NCI-H1694 treated with DMSO at 0.1 percent for 48 hours (cell line): ENCODE results near the gene FAM174B.
"Not testable (repeated sequence)": the region's sequence is repeated elsewhere in the genome, so short reads cannot be mapped to it uniquely, and the experiment has no call there.

ENCODE experiments used
- DNase-seq: peaks from one replicate; lab custom pipeline; 2025; lab: John Stamatoyannopoulos, UW

The FAM174B gene

DNA sequence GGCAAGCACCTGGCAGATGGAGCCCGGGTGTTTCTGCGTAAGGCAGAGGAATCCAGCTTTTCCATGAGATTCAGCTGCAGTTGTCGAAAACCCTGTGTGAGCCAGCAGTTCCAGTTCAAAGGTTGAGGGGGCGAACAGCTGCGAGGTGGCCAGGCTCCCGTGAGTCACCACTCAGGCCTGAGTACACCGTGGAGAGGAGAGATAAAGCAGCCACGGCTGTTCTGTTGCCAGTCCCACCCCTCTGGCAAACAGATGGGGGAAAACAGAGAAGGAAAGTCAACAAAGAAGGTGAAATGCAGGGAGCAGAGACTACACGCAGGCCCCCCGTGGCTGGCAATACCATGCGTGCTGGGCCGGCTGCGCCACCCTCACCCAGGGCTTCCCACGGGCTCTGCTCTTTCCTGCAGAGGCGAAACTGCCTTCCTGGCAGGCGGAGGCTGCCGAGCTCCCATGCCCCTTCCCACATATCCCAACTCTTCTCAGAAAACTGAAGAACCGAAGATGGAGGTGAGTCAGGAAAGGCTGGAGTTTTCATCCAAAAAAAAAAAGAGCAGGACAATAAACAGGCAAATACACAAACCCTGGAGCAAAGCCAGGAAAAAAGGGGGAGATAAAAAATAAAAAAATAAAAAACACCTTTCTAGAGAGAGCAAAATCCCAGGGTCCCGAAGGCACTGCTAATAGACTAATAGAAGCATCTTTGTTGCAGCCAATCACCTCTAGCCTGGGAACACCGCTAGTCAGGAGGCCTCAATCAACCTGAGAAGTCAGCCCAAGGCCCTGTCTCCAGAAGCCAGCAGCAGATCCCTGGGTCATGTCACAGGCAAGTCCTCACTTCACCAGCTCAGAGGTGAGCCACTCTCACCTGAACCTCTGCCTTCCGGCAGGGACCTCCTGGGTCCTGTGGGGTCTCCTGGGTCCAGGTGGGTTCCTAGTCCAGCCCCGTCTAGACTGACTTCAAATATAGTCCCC lies 37.7 kb downstream of the FAM174B start:
- no peak for DNase-seq

DNA sequence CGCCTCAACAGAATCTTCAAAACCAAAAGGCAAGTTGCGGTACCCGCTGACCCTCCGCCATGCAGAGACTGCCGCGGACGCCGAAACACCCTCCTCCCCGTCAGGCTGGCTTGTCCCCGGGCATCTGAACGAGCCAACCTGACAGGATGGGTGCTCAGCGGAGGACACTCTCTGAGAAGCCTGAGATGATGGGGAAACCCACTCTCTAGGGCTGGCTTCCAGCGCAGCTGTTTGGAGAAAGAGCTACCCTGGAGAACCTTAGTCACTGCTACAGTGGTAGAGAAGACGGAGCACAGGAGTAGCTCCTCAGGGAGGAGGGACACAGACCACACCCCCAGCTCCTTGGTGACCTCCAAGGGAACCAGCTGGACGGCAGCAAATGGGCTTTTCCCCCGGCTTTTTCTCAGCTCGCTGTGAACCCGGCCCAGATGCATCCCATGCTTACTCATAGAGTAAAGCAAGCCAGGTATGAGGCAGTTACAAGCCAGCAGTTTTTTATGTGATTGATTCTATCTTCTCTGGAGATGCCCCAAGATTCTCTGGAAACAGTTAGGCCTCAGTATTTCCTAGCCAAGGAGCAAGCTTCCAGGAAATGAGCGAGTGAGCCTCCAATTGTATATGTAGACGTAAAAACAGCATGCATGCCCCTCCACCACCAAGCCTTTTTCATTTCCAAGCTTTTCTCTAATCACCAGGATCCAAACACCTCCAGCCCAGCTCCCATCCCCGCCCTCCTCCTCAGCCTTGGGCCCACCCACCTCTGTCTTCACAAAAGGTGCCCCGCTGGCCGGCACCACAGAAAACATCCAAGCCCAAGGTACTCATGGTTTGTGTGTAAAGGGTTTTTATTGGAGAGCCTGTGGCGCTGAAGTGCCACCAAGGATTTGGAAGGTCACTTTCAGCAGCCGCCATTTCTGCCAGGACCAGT lies 38.7 kb downstream of the FAM174B start:
- no peak for DNase-seq

DNA sequence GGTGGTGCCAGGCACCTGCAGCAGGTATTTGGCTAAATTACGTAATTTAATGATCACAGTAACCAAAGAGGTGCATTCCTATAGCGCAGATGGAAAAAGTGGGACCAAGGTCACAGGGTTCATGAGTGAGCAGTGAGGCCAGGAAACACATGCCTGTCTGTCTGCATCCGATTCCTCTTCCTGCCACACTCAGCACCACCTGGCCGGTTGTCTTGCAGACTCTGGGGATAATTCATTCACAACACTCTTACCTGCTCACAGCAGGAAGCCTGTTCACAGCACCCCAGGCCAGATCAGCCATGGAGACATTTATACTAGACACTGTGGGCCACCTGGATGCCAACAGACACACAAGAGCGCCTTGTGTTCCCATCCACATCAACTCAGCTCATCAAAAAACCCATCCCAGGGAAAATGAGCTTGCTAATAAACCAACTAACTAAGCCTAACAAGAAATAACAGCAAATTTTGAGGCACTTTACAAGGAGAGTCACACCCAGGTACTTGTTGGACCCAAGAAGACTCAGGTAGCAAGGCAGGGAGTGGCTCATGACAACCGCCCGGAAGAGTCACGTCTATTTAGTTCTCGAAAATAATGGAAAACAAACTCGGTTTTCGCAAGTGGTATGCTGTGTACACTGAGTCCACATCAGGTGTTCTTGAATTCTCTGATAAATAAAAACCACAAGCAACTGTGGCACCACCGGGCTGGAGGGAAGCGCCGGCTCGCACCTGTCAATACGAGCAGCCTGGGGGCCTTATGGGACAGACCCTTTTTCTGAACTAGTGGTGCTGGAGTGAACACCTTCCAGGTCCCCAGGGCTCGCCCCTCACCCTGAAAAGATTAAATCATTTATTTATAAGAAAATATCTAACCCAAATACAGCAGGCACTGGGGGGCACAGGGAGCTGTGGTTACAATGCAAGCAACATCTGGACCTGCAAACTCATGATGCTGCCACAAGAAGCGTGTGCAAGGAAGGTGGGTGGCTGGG lies 40.5 kb downstream of the FAM174B start:
- DNase-seq: no peak

DNA sequence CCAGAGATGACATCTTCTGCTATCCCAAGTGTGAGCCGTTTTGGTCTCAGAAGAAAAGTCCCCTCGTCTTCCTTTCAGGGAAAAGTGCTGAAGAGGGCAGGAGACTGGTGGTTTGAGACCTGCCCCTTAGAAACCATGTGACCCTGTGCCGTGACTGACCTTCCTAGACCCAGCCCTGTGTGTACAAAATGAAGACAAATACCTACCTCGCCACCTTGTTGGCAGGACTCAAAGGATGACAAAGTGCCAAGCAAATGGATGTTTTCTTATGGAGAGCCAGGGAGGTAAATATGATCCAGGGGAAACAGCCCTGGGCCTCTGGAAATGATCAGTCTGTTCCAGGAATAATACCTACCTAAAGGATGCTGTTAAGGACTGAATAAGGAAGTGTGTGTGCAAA lies 41.3 kb downstream of the FAM174B start:
- no peak for DNase-seq

DNA sequence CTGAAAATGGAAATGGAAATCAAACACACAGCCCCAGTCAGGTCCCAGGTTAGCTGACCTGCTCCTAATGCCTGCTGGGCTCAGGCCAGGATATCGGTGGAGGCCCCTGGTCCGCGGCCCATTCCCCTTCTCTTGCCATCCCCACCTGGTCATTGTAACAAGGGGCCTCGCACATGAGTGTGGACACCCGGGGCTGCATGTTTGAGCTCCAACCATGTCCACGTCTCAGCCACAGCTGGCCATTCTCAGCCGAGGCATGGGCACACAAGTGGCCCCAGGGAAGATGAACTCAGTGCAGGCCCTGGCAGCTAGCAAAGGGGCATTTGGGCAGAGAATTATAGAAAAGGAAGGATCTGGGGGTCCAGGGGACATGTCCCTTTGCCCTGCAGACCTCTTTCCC lies 41.7 kb downstream of the FAM174B start:
- no peak for DNase-seq

DNA sequence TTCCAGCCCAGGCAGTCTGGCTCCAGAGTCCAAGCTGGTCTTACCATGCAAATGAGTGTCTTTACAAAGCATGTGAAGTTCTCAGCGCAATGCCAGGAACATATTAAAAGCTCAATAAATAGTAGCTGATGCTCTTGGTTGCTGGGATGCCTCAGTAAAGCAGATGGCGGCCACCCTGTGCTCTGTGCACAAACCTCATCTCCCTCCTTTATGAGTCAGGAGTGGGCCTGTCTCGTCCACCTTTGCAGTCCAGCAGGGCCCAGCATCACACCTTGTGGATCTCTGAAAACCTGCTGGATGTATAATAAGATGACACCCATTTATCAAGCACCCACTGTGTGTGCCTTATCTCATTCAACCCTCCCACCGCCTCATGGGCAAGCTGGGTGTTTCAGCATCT lies 42.7 kb downstream of the FAM174B start:
- DNase-seq: no peak

DNA sequence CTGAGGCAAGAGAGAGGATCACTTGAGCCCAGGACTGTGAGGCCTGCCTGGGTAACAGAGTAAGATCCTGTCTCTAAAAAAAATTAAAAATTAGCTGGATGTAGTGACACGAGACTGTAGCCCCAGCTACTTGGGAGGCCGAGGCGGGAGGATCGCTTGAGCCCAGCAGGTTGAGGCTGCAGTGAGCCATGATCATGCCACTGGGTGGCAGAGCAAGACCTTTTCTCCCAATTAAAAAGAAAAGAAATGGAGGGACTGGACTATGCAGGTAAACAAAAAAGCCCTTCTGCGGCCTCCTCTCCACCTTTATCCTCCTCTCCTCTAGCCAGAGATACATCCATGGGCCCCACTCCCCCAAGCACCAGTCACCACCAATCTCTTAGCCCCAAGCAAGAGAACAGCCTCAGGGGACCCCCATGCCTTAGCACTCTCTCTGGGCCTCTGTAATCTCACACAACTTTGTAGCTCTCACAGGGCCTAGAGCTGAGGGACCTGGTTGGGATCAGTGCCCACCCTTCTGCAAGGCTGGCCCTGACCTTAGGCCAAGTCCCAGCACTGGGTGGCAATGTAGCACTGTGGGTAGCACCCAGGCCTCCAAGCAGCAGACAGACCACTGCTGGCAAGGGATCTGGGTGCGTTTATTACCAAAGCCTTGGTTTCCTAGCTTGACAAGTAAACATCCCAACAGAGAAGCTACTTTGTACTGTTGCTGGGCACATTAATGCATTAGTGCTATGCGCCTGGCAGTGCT lies 43.4 kb downstream of the FAM174B start:
- DNase-seq: no peak

DNA sequence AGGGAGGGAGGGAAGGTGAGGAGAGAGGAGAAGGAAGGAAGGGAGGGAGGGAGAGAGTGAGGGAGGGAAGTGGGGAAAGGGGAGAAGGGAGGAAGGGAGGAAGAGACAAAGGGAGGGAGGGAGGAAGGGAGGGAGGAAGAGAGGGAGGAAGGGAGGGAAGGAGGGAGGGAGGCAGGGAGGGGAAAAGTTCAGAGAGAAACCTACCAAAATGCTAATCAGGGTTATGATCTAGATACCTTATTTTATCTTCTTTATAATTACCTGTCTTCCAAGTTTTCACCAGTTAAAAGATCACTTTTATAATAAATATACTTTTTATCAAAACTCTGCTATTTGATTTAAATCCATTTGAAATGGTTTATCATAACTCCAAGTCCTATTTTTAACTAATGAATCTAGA lies 44.4 kb downstream of the FAM174B start:
- no peak for DNase-seq

DNA sequence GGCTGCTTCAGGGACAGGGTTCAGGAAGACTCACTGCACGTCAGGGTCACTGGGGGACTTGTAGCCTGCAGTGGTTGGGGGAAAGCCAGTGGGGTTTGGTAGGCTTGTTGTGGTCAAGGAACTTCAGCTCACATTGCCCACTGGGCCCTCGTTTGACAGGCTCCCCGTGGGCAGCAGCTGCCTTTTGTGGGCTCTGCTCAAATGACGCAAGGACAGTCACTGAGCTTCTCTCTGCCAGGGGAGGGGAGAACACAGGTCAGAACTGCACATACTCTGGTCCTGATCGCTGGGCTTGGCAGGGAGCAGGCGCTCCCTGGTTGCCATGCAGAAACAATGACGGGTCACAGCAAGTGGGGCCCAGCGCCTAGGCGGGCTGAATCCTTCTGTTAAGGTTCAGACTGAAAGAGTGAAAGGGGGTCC lies 45.5 kb downstream of the FAM174B start:
- DNase-seq: no peak

DNA sequence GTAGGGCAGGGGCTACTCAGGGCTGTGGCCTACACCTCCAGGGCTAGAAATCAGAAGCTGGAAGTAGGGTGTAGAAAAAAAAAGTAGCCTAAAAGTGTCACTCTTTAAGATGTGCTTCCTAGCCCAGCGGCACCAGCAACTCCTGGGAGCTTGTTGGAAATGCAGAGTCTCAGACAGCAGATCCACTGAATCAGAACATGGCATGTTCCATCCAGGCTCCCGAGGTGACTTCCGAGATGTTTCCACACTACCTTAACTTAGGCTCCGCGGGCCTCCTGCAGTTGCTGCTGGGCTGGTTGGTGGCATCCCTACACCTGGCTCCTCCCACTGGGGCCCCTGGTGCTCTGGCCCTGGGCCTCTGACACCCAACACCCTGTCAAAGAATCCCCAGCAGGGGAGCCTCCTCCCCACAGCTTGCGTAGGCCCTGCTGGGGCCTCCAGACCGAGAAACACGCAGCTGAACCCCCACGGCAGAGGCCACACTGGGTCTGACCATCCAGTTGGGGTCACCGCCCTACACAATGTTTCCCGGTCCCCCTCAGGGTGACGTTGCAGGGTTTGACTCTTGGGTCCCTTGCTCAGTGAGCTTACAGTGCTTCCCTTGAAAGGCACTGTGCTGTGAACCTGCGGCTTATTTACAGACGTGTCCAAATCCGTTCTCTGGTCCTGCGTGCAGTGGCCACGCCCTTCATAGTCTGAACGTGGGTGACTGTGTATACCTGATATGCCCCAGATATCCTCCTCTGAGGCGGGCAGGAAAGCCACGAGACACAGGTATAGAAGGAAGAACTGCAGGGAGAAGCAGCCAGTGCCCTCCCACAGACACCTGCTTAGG lies 46.5 kb downstream of the FAM174B start:
- DNase-seq: no peak

DNA sequence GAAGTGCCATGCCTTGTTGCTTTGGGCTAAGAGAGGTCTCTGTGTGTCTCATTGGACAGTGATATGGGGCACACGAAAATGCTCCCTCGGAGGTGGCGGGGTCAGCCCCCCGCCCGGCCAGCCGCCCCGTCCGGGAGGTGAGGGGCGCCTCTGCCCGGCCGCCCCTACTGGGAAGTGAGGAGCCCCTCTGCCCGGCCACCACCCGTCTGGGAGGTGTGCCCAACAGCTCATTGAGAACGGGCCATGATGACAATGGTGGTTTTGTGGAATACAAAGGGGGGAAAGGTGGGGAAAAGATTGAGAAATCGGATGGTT lies 48.8 kb downstream of the FAM174B start:
- DNase-seq: not testable (repeated sequence)

DNA sequence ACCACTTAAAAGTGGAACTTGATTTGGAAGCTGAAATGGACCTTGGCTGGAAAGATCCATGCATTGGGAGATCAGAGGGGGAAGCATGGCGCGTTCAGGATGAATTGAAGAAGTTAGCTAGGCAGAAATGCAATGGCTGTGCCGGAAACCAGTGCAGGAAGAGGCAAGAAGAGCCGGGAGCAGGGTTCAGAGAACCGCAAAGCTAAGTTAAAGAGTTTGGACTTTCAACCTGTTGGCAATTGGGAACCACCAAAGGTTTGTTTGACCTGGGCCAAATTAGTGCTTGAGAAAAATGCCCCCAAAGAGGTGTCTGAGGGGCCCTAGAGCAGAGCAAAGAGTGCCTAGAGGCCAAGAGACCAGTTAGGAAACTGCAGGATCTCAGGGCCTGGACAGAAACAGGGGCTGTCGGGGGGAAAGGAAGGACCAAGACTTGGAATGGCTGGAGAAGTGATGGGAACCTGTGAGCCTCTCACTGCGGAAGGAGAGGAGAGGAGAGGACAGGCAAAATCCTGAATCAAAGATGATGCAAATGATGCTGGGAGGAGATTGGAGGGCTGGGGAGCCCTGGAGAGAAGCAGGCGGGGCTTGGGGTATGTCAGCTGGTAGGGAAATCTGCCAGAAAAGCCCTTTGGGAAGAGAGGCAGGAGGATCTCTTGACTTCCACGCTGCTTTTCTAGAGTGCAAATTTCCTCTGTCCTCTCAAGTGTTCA lies 49.3 kb downstream of the FAM174B start:
- no peak for DNase-seq

DNA sequence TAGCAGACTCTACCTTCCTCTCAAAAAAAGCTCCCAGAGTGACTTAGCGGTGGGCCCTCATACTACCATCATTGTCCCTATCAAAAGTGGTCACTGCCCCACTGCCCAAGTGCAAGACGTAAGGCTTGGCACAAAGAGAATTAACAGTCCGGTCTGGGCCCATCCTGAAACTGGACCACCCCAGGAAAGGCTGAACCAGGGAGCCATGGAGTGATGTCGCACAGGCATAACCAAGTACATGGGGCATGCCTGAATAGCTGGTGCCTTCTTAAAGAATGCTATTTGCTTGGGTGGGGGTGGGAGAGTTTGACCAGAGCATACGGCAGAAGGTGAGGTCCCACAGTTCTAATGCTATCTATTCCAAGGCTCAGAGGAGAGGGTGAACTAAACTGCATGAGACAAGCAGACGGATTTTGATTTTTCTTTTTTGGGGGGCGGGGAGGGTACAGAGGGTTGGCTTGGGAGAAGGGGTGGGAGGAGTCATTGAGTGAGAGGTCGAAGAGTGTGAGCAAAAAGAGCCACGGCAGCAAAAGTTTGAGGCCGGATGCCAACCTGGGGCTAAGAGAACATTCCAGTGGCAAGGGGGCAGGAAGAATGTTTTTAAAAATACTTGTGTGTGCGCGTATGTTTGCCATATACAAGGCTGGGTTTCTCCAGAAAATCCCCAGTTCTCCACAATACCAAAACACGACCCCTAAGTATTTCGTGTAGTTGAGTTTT lies 50.2 kb downstream of the FAM174B start:
- DNase-seq: no peak

DNA sequence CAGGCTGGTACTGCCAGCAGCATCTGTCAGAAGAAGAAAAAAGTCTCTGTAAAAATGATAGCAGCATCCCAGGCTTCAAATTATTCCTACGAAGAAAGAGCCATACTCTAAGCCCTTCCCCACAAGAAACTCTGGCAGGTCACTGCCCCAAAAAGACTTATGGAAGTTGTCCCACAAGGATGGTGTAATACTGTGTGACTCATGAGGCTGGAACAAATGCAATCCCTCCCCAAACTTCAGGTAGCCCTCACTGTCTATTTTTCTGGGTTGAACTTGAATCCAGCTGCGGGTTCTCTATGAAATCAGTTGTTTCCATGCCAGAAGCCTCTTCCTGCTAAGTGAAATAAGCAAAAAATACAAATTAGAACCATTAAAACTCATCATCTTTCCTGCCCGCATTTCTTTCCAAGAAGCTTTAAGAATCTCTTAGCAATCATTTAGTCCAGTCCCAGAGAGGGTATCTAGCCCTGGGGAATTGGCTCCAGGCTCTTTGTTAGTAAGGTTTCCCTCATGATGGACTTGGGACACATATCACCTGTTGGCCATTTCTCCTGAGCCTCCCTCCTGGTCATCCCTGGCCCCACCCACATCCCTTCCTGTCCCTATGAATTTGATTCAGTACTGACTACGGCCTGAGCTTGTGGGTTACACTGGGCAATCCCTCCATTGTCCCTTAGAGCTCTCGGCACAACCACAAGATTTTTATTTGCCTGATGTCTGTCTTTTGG lies 51.7 kb downstream of the FAM174B start:
- no peak for DNase-seq

DNA sequence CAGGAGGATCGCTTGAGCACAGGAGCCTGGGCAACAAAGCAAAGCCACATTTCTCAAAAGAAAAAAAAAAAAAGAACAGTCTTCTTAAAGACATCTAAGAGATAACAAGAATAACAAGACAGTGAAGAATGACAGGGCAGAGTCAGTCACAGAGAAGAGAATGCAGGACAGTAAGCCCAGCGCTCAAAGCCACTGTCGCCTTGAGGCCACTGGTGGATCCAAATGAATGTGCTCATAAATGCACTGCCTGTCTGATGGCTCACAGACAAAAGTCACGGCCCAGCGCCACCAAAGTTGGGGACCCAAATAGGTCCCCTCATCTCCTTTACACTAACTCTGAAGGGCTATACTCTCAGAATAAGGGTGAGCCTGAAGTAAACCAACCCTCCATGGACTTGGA lies 52.3 kb downstream of the FAM174B start:
- DNase-seq: no peak

DNA sequence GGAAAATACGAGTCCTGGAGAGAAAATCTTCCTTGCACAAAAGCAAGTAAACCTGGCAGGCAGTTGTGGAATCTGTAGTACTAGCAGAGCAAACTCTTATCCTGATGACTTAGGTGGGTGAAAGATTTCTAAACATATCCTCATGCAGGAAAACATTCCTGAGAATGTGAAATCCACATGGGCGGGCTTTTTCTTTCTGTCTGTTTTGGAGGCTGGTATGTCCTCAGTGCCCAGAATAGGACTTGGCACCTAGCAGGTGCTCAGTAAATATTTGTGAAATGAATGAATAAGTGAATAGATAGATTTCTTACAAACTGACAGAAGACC lies 53.3 kb downstream of the FAM174B start:
- no peak for DNase-seq

DNA sequence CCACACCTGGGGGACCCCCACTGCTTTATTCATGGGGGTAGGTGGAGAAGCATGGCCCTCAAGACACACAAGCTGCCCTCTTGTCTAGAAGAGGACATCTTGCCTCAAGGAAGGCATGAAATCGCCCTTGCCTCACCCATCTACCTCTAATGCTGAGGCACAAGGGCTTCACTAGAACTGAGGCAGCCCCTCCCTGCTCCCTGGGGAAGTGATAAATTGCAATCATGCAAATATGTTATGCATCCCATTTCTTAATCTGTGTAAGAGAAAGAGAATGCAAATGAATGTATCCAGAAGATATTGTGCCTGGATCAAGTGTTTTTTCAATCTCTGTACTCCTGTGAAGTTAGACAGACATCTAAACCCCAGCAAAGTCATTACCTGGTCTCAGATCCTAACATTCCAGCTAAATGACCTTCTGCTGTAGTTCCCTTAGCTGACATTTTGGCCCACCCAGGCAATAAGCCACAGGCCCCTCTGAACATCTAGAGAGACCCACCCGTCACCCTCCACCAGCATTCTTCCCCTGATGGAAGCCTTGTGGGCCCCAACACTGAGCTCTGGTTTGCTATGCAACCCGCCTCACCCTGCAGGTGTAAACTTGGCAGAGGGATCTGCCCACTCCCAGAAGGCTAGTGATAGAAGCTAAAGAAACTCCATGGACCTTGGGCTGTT lies 53.8 kb downstream of the FAM174B start:
- no peak for DNase-seq

DNA sequence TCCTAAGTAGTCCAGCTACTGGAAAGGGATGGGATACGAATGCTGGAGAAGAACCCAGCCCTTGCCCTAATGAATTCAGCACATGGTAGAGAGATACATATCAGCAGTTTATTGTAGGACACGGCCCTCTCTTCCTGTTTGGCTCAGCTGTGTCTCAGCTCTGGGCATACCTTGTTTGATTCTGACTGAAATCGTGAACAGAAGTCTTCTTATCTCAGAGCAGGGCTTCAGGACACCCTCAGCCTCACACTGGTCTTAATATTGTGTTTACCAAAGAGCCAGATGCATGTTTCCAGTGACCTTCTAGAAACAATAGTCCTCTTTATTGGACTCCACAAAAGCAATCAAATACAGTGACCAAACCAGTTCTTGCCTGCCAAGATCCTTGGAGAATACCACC lies 54.7 kb downstream of the FAM174B start:
- DNase-seq: no peak
